Middle frontal gyrus (tissue), 1 donor: ENCODE data around the gene AP5M1.
A peak's percentile ranks its signal among the peaks of the same experiment; 100 is the strongest.
"Not testable (repeated sequence)": the region's sequence is repeated elsewhere in the genome, so short reads cannot be mapped to it uniquely, and the experiment has no call there.

Experiments used
- DNase-seq: peaks from one replicate; pipeline ENCODE4 v3.0.0-alpha.2; 2015; ENCODE audit warnings: low spot score; ENCODE audit errors: extremely low spot score

Gene AP5M1

GRCh38 chr14:57290751-57291150, 22.0 kb downstream of the AP5M1 start:
- DNase-seq: no peak

DNA sequence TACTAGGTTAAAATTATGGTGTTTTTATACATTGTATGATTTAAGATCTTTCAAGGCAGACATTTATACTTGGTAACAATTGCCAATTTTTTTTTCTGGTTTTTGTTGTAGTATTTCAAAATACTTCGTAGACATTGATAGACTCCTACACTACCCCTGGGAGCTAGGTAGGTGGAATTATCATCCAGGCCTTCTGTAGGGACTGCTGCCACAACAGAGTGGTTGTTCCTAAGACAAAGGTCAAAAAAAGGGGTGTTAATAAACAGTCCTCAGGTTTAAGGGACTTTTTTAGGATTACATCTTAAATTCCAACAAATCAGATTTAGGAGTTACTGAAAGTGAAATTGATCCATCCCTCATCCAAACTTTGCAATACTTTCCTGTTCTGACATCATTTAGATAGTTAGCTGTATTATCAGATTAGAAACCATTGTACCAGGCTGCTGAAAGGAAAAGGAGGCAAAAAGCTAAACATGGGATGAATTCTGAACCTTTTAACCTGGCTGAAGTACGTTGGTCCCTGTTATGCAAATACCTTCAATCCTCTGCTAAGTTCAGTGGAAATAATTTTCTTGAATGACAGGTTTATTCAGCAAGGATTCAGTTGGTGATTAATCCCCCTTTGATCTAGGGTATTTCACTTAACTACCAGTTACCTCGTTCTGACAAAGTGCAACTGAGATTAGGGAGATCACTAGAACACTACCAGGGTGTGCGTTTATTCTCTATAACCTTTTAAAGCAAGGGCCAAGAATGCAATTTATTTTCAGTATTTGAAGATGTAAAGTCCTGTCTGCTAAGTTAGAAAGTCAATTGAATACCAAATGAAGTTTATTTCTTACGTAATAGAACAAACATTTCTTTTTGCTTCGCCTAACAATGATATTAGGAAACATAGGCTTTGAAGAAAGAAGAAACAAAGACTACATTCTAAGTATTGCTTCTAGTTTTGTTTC, 23.2 kb downstream of the AP5M1 start:
- DNase-seq: no peak

DNA sequence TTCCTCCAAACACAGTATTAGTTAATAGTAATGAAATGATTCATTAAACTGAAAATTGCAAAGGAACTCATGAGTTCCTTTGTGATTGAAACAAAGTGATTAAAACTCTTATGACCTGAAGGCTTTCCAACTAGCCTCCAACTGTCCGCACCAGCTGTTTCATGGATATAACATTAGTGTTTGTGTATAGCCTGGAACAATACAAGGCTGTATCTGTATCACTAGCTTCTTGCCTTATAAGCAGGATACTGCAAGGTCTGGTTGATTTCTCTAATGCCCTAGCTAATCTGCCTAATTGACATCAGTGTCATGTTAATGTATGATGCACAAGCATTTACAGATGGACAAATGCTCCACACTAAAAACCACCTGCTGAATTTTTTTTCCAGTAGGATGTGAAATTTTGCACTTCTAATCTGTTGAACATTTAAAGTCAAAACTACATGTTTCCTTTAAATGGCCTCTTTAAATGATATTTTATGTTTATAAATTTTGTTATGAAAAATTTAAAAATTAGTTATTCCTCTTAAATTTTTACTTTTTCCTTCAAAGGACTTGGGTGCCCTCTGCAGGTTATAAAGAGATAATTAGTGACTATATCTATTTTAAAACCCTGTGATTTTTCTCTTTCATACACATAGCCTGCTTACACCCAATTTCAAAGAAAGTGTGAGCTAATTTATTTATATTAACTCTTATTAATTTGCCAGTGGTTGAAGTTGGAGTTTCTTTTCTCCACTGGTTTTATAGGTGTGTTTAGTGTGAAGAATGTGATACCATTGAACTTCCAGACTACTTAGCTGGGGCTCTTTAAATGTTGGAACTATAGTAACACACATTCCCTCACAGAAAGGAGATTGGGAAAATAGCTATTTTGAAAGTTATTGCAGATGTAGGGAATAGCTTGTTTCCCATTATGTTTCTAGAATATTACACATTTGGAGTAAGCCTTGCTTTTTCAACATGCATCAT, 25.4 kb downstream of the AP5M1 start:
- DNase-seq: no peak

GRCh38 chr14:57295239-57295638, 26.5 kb downstream of the AP5M1 start:
- no peak for DNase-seq

- DNase-seq: no peak
Observed at GRCh38 chr14:57297852-57298251, 29.1 kb downstream of the AP5M1 start.

DNA sequence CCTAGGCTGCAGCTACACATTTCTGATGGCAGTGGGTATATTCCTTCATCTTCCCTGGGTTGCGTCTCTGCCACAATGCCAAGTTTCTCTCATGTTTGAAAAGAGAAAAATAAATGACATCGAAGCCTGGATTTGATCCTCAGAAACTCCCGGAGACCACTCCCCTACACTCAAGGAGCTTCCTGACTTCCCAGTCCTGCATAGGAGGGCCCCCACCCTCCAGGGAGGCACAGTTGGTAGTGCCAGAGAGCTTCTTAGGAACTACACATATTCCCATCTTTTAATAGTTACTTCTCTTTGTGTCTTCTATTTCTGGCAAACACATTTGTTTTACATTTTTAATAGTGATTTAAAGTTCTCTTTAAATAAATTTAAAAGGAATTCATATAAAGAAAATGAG, 30.7 kb downstream of the AP5M1 start:
- no peak for DNase-seq

- DNase-seq: no peak
Observed at GRCh38 chr14:57302883-57303282, 34.1 kb downstream of the AP5M1 start.

GRCh38 chr14:57314396-57315089, 45.8 kb downstream of the AP5M1 start:
- DNase-seq: no peak

GRCh38 chr14:57317248-57317833, 48.6 kb downstream of the AP5M1 start:
- DNase-seq: peak; percentile 10

- DNase-seq: no peak
Observed at GRCh38 chr14:57319636-57320192, 50.9 kb downstream of the AP5M1 start.

GRCh38 chr14:57323721-57324120, 55.0 kb downstream of the AP5M1 start:
- no peak for DNase-seq

- DNase-seq: no peak
Observed at GRCh38 chr14:57326253-57326652, 57.5 kb downstream of the AP5M1 start.

GRCh38 chr14:57329833-57330232, 61.1 kb downstream of the AP5M1 start:
- no peak for DNase-seq

- DNase-seq: not testable (repeated sequence)
Observed at GRCh38 chr14:57332475-57332874, 63.7 kb downstream of the AP5M1 start.

- not testable (repeated sequence) for DNase-seq
Observed at GRCh38 chr14:57333726-57334125, 65.0 kb downstream of the AP5M1 start.

DNA sequence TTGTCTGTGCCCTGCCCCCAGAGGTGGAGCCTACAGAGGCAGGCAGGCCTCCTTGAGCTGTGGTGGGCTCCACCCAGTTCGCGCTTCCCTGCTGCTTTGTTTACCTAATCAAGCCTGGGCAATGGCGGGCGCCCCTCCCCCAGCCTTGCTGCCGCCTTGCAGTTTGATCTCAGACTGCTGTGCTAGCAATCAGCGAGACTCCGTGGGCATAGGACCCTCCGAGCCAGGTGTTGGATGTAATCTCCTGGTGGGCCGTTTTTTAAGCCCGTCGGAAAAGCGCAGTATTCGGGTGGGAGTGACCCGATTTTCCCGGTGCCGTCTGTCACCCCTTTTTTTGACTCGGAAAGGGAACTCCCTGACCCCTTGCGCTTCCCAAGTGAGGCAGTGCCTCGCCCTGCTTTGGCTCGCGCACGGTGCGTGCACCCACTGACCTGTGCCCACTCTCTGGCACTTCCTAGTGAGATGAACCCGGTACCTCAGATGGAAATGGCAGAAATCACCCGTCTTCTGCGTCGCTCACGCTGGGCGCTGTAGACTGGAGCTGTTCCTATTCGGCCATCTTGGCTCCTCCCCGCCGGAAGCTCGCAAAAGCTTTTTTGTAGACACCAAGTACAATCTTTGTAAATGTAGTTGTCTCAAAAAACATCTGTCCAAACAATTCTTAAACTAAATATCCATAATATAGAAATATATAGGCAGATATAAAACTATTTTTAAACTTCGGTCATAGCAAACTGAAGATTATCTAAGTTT, 75.0 kb downstream of the AP5M1 start:
- not testable (repeated sequence) for DNase-seq

DNA sequence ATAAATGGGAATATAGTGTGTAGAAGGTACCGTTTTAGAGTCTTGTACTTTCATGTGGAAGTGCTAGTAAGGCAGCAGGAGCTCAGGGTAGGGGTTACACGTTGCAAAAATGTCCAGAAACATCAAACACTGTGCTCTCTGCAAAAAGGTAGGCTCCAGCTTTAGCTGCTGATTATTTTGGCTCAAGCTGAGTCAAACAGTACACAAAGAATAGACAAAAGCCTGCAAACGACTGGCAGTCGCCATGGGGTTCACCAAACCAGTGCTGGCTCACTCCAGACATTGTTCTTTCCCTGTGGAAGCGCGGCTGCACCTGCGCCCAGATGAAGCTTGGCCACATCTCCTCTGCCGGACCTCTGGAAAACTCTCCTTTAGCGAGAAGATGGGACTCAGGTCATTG, 76.3 kb downstream of the AP5M1 start:
- DNase-seq: no peak

DNA sequence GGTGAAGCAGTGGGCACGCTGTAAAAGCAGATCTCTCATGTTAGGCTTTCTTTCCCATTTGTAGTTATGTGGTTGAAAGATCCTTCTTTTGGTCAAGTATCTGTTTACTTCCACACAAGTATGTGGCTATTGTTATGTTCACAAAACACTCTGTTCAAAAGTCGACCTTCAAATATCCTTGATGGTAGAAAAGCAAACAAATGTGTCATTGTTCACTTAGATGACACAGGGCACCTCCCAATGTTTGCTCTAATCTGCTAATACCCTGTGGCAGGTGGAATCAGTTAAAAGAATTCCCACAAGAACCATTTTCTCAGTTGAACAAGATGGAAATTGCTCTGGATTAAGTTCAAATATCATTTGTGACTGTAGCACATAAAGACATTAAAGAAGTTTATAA, 78.0 kb downstream of the AP5M1 start:
- no peak for DNase-seq
